ENCODE measurements around the gene ZSCAN23. TPM values are rescaled to one million over a fixed set of nuclear protein-coding genes. Genes with fewer than 3 reads are reported as not detected.
A peak's percentile ranks its signal among the peaks of the same experiment; 100 is the strongest.
"Not testable (repeated sequence)": the region's sequence is repeated elsewhere in the genome, so short reads cannot be mapped to it uniquely, and the experiment has no call there.

Gene ZSCAN23
- total and polyA plus RNA-seq, 2 donors (not counting 1 experiment from before 2014, with no cell fraction given): 3.8 to 5.1 TPM

DNA sequence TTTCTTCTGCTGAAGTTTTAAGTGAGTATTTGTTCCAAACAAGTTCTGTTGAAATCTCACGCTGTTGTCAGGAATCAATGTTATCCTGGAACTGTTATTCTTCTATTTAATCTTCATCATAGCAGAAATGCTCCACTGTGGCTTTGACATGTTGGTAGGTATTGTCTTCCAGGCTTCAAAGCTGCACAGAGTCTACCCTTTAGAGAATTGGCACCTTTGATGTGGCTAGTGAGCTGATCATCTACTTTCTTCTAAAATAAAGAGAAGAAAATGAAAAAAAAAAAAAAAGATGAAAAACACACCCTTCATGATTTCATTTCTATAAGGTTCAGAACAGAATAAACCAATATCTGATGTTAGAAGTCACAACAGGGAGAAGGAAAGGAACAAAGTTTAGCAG, 5.8 kb upstream of the ZSCAN23 start:
- H2AFZ ChIP-seq (ENCODE audit: low read length): no peak overlapping the region
- H3K27me3 ChIP-seq (ENCODE audit: control insufficient read depth, insufficient read depth, low read length): no peaks in the 10 kb centered on the region
- H4K20me1 ChIP-seq (ENCODE audit: control insufficient read depth, extremely low read depth, insufficient read depth, low read length): no peaks in the 10 kb centered on the region
- H3K27ac ChIP-seq (ENCODE audit: insufficient read depth, low read length): no peak overlapping the region
- H3K4me1 ChIP-seq (ENCODE audit: control insufficient read depth, extremely low read depth, insufficient read depth, low read length): no peaks in the 10 kb centered on the region
- TF ChIP-seq, protein P1, sequence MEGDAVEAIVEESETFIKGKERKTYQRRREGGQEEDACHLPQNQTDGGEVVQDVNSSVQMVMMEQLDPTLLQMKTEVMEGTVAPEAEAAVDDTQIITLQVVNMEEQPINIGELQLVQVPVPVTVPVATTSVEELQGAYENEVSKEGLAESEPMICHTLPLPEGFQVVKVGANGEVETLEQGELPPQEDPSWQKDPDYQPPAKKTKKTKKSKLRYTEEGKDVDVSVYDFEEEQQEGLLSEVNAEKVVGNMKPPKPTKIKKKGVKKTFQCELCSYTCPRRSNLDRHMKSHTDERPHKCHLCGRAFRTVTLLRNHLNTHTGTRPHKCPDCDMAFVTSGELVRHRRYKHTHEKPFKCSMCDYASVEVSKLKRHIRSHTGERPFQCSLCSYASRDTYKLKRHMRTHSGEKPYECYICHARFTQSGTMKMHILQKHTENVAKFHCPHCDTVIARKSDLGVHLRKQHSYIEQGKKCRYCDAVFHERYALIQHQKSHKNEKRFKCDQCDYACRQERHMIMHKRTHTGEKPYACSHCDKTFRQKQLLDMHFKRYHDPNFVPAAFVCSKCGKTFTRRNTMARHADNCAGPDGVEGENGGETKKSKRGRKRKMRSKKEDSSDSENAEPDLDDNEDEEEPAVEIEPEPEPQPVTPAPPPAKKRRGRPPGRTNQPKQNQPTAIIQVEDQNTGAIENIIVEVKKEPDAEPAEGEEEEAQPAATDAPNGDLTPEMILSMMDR (conservative IDR thresholded peaks at IDR 0.05 in 1 of 2, IDR thresholded peaks at IDR 0.05 in 1 of 2; ENCODE audit: low read depth in 1 of 2, low read length in 2 of 2): no peak
- no peak for TF ChIP-seq EZH2 (IDR thresholded peaks at IDR 0.05; ENCODE audit: low read length, missing control alignments)
- no peak overlapping the region for H3K4me3 ChIP-seq (replicated peaks in 1 of 4; ENCODE audit: control extremely low read depth in 1 of 4, insufficient read depth in 1 of 4, low read depth in 3 of 4, low read length in 4 of 4)
- no peak overlapping the region for H3K9ac ChIP-seq (ENCODE audit: insufficient read depth, low read length)
- no peaks in the 10 kb centered on the region for H3K79me2 ChIP-seq (ENCODE audit: control insufficient read depth, insufficient read depth, low read length)
- no peaks in the 10 kb centered on the region for H3K9me3 ChIP-seq (ENCODE audit: control insufficient read depth, insufficient read depth, low read depth, low read length)
- no peak for DNase-seq (ENCODE audit: low read depth in 2 of 2)
- no peak overlapping the region for H3K4me2 ChIP-seq (ENCODE audit: extremely low read depth, insufficient read depth, low read length)
- H3K36me3 ChIP-seq (ENCODE audit: control insufficient read depth, insufficient read depth, low read length): no peaks in the 10 kb centered on the region

GRCh38 chr6:28447512-28447906, 4.2 kb upstream of the ZSCAN23 start:
- not testable (repeated sequence) for H3K27me3 ChIP-seq (ENCODE audit: control insufficient read depth, insufficient read depth, low read length); H3K79me2 ChIP-seq (ENCODE audit: control insufficient read depth, insufficient read depth, low read length); H3K9me3 ChIP-seq (ENCODE audit: control insufficient read depth, insufficient read depth, low read depth, low read length); H3K4me1 ChIP-seq (ENCODE audit: control insufficient read depth, extremely low read depth, insufficient read depth, low read length); H3K9ac ChIP-seq (ENCODE audit: insufficient read depth, low read length); H3K36me3 ChIP-seq (ENCODE audit: control insufficient read depth, insufficient read depth, low read length); DNase-seq (ENCODE audit: low read depth in 2 of 2); H3K27ac ChIP-seq (ENCODE audit: insufficient read depth, low read length); H4K20me1 ChIP-seq (ENCODE audit: control insufficient read depth, extremely low read depth, insufficient read depth, low read length)
- H3K4me2 ChIP-seq (ENCODE audit: extremely low read depth, insufficient read depth, low read length): peak overlapping the region; percentile 85
- peak overlapping the region; percentile 93 for H2AFZ ChIP-seq (ENCODE audit: low read length)
- H3K4me3 ChIP-seq (replicated peaks in 1 of 4; ENCODE audit: control extremely low read depth in 1 of 4, insufficient read depth in 1 of 4, low read depth in 3 of 4, low read length in 4 of 4): peak overlapping the region; percentile 49 to 78 (median 65)

DNA sequence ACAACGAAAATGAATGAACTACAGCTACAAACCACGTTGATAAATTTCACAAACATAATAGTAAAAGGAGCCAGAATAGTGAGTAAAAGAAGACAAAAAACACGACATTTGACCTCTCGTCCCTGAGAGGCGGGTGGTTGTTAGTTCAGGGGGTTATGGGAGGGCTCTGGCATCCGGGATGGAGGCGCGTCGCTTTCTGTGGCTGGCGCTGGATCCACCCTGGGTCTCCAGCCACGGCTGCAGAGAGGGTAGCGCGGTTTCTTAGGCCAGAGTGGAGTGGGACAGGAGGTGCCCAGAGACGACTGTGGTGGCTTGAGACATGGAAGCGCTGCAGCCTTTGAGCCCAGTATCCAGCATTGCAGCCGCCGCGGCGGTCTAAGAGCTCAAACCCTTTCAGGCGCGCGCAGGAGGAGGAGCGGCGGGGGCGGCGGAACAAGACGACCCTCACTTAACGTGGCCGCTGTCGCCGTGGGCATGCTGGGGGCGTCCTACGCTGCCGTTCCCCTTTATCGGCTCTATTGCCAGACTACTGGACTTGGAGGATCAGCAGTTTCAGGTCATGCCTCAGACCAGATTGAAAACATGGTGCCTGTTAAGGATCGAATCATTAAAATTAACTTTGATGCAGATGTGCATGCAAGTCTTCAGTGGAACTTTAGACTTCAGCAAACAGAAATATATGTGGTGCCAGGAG, 3.7 kb upstream of the ZSCAN23 start:
- no peak for TF ChIP-seq EZH2 (IDR thresholded peaks at IDR 0.05; ENCODE audit: low read length, missing control alignments)
- TF ChIP-seq, protein P1 (conservative IDR thresholded peaks at IDR 0.05 in 1 of 2, IDR thresholded peaks at IDR 0.05 in 1 of 2; ENCODE audit: low read depth in 1 of 2, low read length in 2 of 2): no peak
- no peak overlapping the region for H3K27ac ChIP-seq (ENCODE audit: insufficient read depth, low read length)
- no peaks in the 10 kb centered on the region for H3K36me3 ChIP-seq (ENCODE audit: control insufficient read depth, insufficient read depth, low read length)
- H3K9me3 ChIP-seq (ENCODE audit: control insufficient read depth, insufficient read depth, low read depth, low read length): no peaks in the 10 kb centered on the region
- peak overlapping the region; percentile 49 to 78 (median 65) for H3K4me3 ChIP-seq (replicated peaks in 1 of 4; ENCODE audit: control extremely low read depth in 1 of 4, insufficient read depth in 1 of 4, low read depth in 3 of 4, low read length in 4 of 4)
- H4K20me1 ChIP-seq (ENCODE audit: control insufficient read depth, extremely low read depth, insufficient read depth, low read length): no peaks in the 10 kb centered on the region
- no peaks in the 10 kb centered on the region for H3K27me3 ChIP-seq (ENCODE audit: control insufficient read depth, insufficient read depth, low read length)
- no peaks in the 10 kb centered on the region for H3K4me1 ChIP-seq (ENCODE audit: control insufficient read depth, extremely low read depth, insufficient read depth, low read length)
- peak overlapping the region; percentile 85 for H3K4me2 ChIP-seq (ENCODE audit: extremely low read depth, insufficient read depth, low read length)
- no peaks in the 10 kb centered on the region for H3K79me2 ChIP-seq (ENCODE audit: control insufficient read depth, insufficient read depth, low read length)
- H3K9ac ChIP-seq (ENCODE audit: insufficient read depth, low read length): peak overlapping the region; percentile 28
- peak; percentile 12 to 13 for DNase-seq (ENCODE audit: low read depth in 2 of 2)
- peak overlapping the region; percentile 93 for H2AFZ ChIP-seq (ENCODE audit: low read length)

GRCh38 chr6:28444759-28445158, 1.5 kb upstream of the ZSCAN23 start:
- not testable (repeated sequence) for H3K4me1 ChIP-seq (ENCODE audit: control insufficient read depth, extremely low read depth, insufficient read depth, low read length); H3K27ac ChIP-seq (ENCODE audit: insufficient read depth, low read length); H3K9ac ChIP-seq (ENCODE audit: insufficient read depth, low read length); H3K4me2 ChIP-seq (ENCODE audit: extremely low read depth, insufficient read depth, low read length); H3K4me3 ChIP-seq (replicated peaks in 1 of 4; ENCODE audit: control extremely low read depth in 1 of 4, insufficient read depth in 1 of 4, low read depth in 3 of 4, low read length in 4 of 4); H2AFZ ChIP-seq (ENCODE audit: low read length); H3K27me3 ChIP-seq (ENCODE audit: control insufficient read depth, insufficient read depth, low read length); H3K9me3 ChIP-seq (ENCODE audit: control insufficient read depth, insufficient read depth, low read depth, low read length); H4K20me1 ChIP-seq (ENCODE audit: control insufficient read depth, extremely low read depth, insufficient read depth, low read length); H3K79me2 ChIP-seq (ENCODE audit: control insufficient read depth, insufficient read depth, low read length); H3K36me3 ChIP-seq (ENCODE audit: control insufficient read depth, insufficient read depth, low read length)
- peak in 1 of 2 donors; percentile 0 for DNase-seq (ENCODE audit: low read depth in 2 of 2)
